ENCODE measurements around the gene SRGAP2C. TPM values are rescaled to one million over a fixed set of nuclear protein-coding genes. Genes with fewer than 3 reads are reported as not detected.
A peak's percentile ranks its signal among the peaks of the same experiment; 100 is the strongest.
"Not testable (repeated sequence)": the region's sequence is repeated elsewhere in the genome, so short reads cannot be mapped to it uniquely, and the experiment has no call there.

The SRGAP2C gene
- total RNA-seq, 6 experiments from 2014 or later: 3.7 to 7.3 (median 5.4) TPM

- TF ChIP-seq POLR2A (IDR thresholded peaks at IDR 0.05) (no peak), CTCF (IDR thresholded peaks at IDR 0.05) (no peak)
- intact Hi-C loops (cut with DNase I): no loop called here
- Histone ChIP-seq H3K36me3 (no peaks in the 10 kb centered on the region), H3K27ac (no peak overlapping the region), H3K4me3 (no peak overlapping the region), H3K27me3 (no peaks in the 10 kb centered on the region), H3K4me1 (no peaks in the 10 kb centered on the region), H3K9me3 (no peaks in the 10 kb centered on the region)
- no peak for DNase-seq
- WGBS (ENCODE audit: insufficient coverage, low coverage, low lambda C conversion rate, missing lambda C conversion rate): 75% methylated on average over 6 of the region's 6 CpGs
- ATAC-seq: no peak
Observed at GRCh38 chr1:121417325-121417923, 232.6 kb downstream of the SRGAP2C start.

GRCh38 chr1:121418369-121419049 lies 233.7 kb downstream of the SRGAP2C start:
- TF ChIP-seq POLR2A (IDR thresholded peaks at IDR 0.05): no peak
- TF ChIP-seq CTCF (IDR thresholded peaks at IDR 0.05): no peak
- no peak for DNase-seq
- no peak overlapping the region for H3K27ac ChIP-seq
- H3K9me3 ChIP-seq: no peaks in the 10 kb centered on the region
- no peaks in the 10 kb centered on the region for H3K27me3 ChIP-seq
- no peaks in the 10 kb centered on the region for H3K36me3 ChIP-seq
- intact Hi-C loops (cut with DNase I): no loop called here
- H3K4me3 ChIP-seq: no peak overlapping the region
- 83% methylated on average over 12 of the region's 15 CpGs for WGBS (ENCODE audit: insufficient coverage, low coverage, low lambda C conversion rate, missing lambda C conversion rate)
- no peaks in the 10 kb centered on the region for H3K4me1 ChIP-seq
- no peak for ATAC-seq

- not testable (repeated sequence) for H3K9me3 ChIP-seq
Observed at GRCh38 chr1:121419050-121419615, 234.4 kb downstream of the SRGAP2C start.

GRCh38 chr1:121421490-121421889 lies 236.7 kb downstream of the SRGAP2C start:
- H3K36me3 ChIP-seq; H3K4me3 ChIP-seq; intact Hi-C loops (cut with DNase I); DNase-seq; H3K27ac ChIP-seq; H3K27me3 ChIP-seq; H3K4me1 ChIP-seq; H3K9me3 ChIP-seq: not testable (repeated sequence)
- WGBS (ENCODE audit: insufficient coverage, low coverage, low lambda C conversion rate, missing lambda C conversion rate): 50% methylated on average over 3 of the region's 3 CpGs
- ATAC-seq: peak in 1 of 4 donors; percentile 29

More at GRCh38 chr1:121419050-121419615, 234.4 kb downstream of the SRGAP2C start:
- ATAC-seq; DNase-seq; intact Hi-C loops (cut with DNase I); H3K4me3 ChIP-seq; H3K4me1 ChIP-seq; H3K27ac ChIP-seq; H3K36me3 ChIP-seq; H3K27me3 ChIP-seq: not testable (repeated sequence)
- WGBS (ENCODE audit: insufficient coverage, low coverage, low lambda C conversion rate, missing lambda C conversion rate): 80% methylated on average over 3 of the region's 4 CpGs

GRCh38 chr1:121423956-121424355 lies 239.2 kb downstream of the SRGAP2C start:
- H3K27me3 ChIP-seq; ATAC-seq; H3K27ac ChIP-seq; intact Hi-C loops (cut with DNase I); H3K4me3 ChIP-seq; DNase-seq; H3K4me1 ChIP-seq; H3K36me3 ChIP-seq; H3K9me3 ChIP-seq: not testable (repeated sequence)
- WGBS (ENCODE audit: insufficient coverage, low coverage, low lambda C conversion rate, missing lambda C conversion rate): 85% methylated on average over 2 of the region's 2 CpGs

- intact Hi-C loops (cut with DNase I); H3K27me3 ChIP-seq; H3K4me1 ChIP-seq; H3K9me3 ChIP-seq; ATAC-seq; H3K36me3 ChIP-seq; H3K27ac ChIP-seq; DNase-seq; H3K4me3 ChIP-seq: not testable (repeated sequence)
- WGBS (ENCODE audit: insufficient coverage, low coverage, low lambda C conversion rate, missing lambda C conversion rate): 86% methylated on average over 2 of the region's 2 CpGs
Observed at GRCh38 chr1:121433517-121433916, 248.7 kb downstream of the SRGAP2C start.

GRCh38 chr1:121438862-121439261 lies 254.1 kb downstream of the SRGAP2C start:
- H3K4me3 ChIP-seq; ATAC-seq; H3K27ac ChIP-seq; H3K4me1 ChIP-seq; DNase-seq; H3K9me3 ChIP-seq; intact Hi-C loops (cut with DNase I); H3K36me3 ChIP-seq; H3K27me3 ChIP-seq: not testable (repeated sequence)
- WGBS (ENCODE audit: insufficient coverage, low coverage, low lambda C conversion rate, missing lambda C conversion rate): 100% methylated on average over 3 of the region's 3 CpGs

Measured in right lobe of liver (tissue), 6 donors.